HL-60 (cell line): ENCODE data around the gene NECTIN4.

Experiments used
- CTCF ChIP-seq: IDR thresholded peaks from one replicate; pipeline ENCODE4 v1.5.1; 2011; ENCODE audit warnings: low read length, control low read depth, inconsistent platforms; ENCODE audit not compliant: insufficient read depth
- GABPA ChIP-seq: IDR thresholded peaks from 2 replicates; pipeline ENCODE4 v1.6.1; 2012; ENCODE audit warnings: low read depth
- POLR2AphosphoS5 ChIP-seq: IDR thresholded peaks from 2 replicates; pipeline ENCODE4 v1.6.1; 2012; ENCODE audit warnings: low read depth
- REST ChIP-seq: IDR thresholded peaks from 2 replicates; pipeline ENCODE4 v1.6.1; 2012; ENCODE audit warnings: low read depth; ENCODE audit not compliant: insufficient replicate concordance

GRCh38 chr1:161095230-161095629 lies 5.9 kb upstream of the NECTIN4 start:
- TF ChIP-seq CTCF: no peak
- no peak for TF ChIP-seq POLR2AphosphoS5
- TF ChIP-seq REST: no peak
- TF ChIP-seq GABPA: no peak
